HepG2 (cell line): ENCODE results near the gene PCDHB2. TPM values are rescaled to one million over a fixed set of nuclear protein-coding genes. Genes with fewer than 3 reads are reported as not detected.

Source experiments
- ASH2L ChIP-seq: fragments of 300-600, 200-600 bp; sonication (generic); IDR thresholded peaks from 2 replicates; pipeline ENCODE4 v1.7.0; 2017; ENCODE audit warnings: low read depth, mild to moderate bottlenecking, moderate library complexity, mixed read lengths, low read length; ENCODE audit not compliant: insufficient read length
- DNMT1 ChIP-seq: sonication (generic); formaldehyde crosslinking; IDR thresholded peaks from 2 replicates; pipeline ENCODE4 v1.5.1; 2020; ENCODE audit warnings: mild to moderate bottlenecking, missing genetic modification reagents
- ETV5 ChIP-seq: IDR thresholded peaks from 2 replicates; pipeline ENCODE4 v1.6.1; 2018; ENCODE audit warnings: missing biosample characterization, missing genetic modification reagents, inconsistent platforms, borderline replicate concordance
- FOXP1 ChIP-seq, 2 experiments: fragments of 450-650 bp in 1 of 2; IDR thresholded peaks; 2 replicates each; pipeline ENCODE4 v1.6.1; 2017 to 2018; ENCODE audit warnings: antibody characterized with exemption in 1 of 2
- HDAC1 ChIP-seq: sonication (generic); formaldehyde crosslinking; IDR thresholded peaks from 2 replicates; pipeline ENCODE4 v1.5.1; 2020; ENCODE audit warnings: mild to moderate bottlenecking, missing genetic modification reagents
- KDM1A ChIP-seq: IDR thresholded peaks from 2 replicates; pipeline ENCODE4 v1.6.1; 2016; ENCODE audit warnings: missing compliant biosample characterization
- MTF2 ChIP-seq: sonication (generic); formaldehyde crosslinking; IDR thresholded peaks from 2 replicates; pipeline ENCODE4 v1.5.0; 2020; ENCODE audit warnings: missing genetic modification reagents, borderline replicate concordance
- MXI1 ChIP-seq: IDR thresholded peaks from 3 replicates; pipeline ENCODE4 v1.6.1; 2012; ENCODE audit warnings: low read depth, low read length, inconsistent platforms, borderline replicate concordance
- PHF20 ChIP-seq: sonication (generic); formaldehyde crosslinking; IDR thresholded peaks from 2 replicates; pipeline ENCODE4 v1.5.0; 2020; ENCODE audit warnings: mild to moderate bottlenecking, missing genetic modification reagents
- POGZ ChIP-seq: sonication (generic); formaldehyde crosslinking; IDR thresholded peaks from 2 replicates; pipeline ENCODE4 v1.4.0; 2020; ENCODE audit warnings: mild to moderate bottlenecking, missing genetic modification reagents
- SAFB2 ChIP-seq: sonication (generic); formaldehyde crosslinking; IDR thresholded peaks from 2 replicates; pipeline ENCODE4 v1.5.1; 2020; ENCODE audit warnings: missing genetic modification reagents, low read depth, mild to moderate bottlenecking, borderline replicate concordance
- SPEN ChIP-seq: sonication (generic); formaldehyde crosslinking; IDR thresholded peaks from 2 replicates; pipeline ENCODE4 v1.5.1; 2020; ENCODE audit warnings: low read depth, mild to moderate bottlenecking, missing genetic modification reagents
- ZFYVE20 ChIP-seq: sonication (generic); formaldehyde crosslinking; IDR thresholded peaks from 2 replicates; pipeline ENCODE4 v1.8.0; 2023; ENCODE audit warnings: low read depth, mild to moderate bottlenecking, moderate library complexity, missing genetic modification reagents, borderline replicate concordance
- ZKSCAN1 ChIP-seq: fragments of 150-350 bp; IDR thresholded peaks from 2 replicates; pipeline ENCODE4 v1.6.1; 2014; ENCODE audit warnings: low read length
- ZMAT3 ChIP-seq: sonication (generic); formaldehyde crosslinking; conservative IDR thresholded peaks from 2 replicates; pipeline ENCODE4 v1.7.0; 2021; ENCODE audit warnings: missing genetic modification reagents
- ZMYM2 ChIP-seq: sonication (generic); formaldehyde crosslinking; IDR thresholded peaks from 2 replicates; pipeline ENCODE4 v1.8.0; 2022; ENCODE audit warnings: mild to moderate bottlenecking, missing genetic modification reagents
- ZNF101 ChIP-seq: sonication (generic); formaldehyde crosslinking; IDR thresholded peaks from 2 replicates; pipeline ENCODE4 v1.4.0; 2020; ENCODE audit warnings: mild to moderate bottlenecking, low read depth, missing genetic modification reagents, borderline replicate concordance
- ZNF432 ChIP-seq: sonication (generic); formaldehyde crosslinking; IDR thresholded peaks from 2 replicates; pipeline ENCODE4 v1.5.0; 2020; ENCODE audit warnings: missing genetic modification reagents, mild to moderate bottlenecking, borderline replicate concordance
- ZNF644 ChIP-seq: IDR thresholded peaks from 2 replicates; pipeline ENCODE4 v1.6.1; 2016; ENCODE audit warnings: low read depth
- polyA plus RNA-seq, 8 experiments: library from polyadenylated mRNA; depleted of rRNA in 3 of 8; stranded (reverse) in 7 of 8; unstranded in 1 of 8; fragments of >200 nt; fragmentation: Illumina TruSeq in 4 of 8; extraction: Trizol in 4 of 8; gene quantifications; 2 replicates each; pipeline versions ENCODE4 v1.2.1 to v1.2.3, GENCODE V29; 2011 to 2016; ENCODE audit warnings: low read depth in 4 of 8, missing spikeins in 1 of 8, mixed read lengths in 1 of 8; ENCODE audit not compliant: insufficient read depth in 1 of 8
- total RNA-seq, 5 experiments: library from RNA; depleted of rRNA; stranded (reverse); fragments of >200 nt; fragmentation: Illumina TruSeq; extraction: Trizol; gene quantifications; 2 replicates each; pipeline ENCODE4 v1.2.3, GENCODE V29; 2016; ENCODE audit warnings: low read depth in 1 of 5
- TF ChIP-seq, protein P1 (sequence below): sonication (generic); formaldehyde crosslinking; IDR thresholded peaks from 2 replicates; pipeline ENCODE4 v1.4.0; 2020; ENCODE audit warnings: missing genetic modification reagents
- TF ChIP-seq, protein P2 (sequence below): sonication (generic); formaldehyde crosslinking; IDR thresholded peaks from 2 replicates; pipeline ENCODE4 v1.5.1; 2020; ENCODE audit warnings: missing genetic modification reagents, mild to moderate bottlenecking, borderline replicate concordance
- TF ChIP-seq, protein P3 (sequence below): sonication (generic); formaldehyde crosslinking; IDR thresholded peaks from 2 replicates; pipeline ENCODE4 v1.4.0; 2020; ENCODE audit warnings: mild to moderate bottlenecking, low read depth, missing genetic modification reagents
- TF ChIP-seq, protein P4 (sequence below): sonication (generic); formaldehyde crosslinking; IDR thresholded peaks from 2 replicates; pipeline ENCODE4 v1.8.0; 2022; ENCODE audit warnings: mild to moderate bottlenecking, missing genetic modification reagents

PCDHB2 gene
- total and polyA plus RNA-seq, 2 of the 13 experiments (the other 11 are each of a cell fraction or from before 2014, with no cell fraction given): 7.1 to 7.5 TPM

DNA sequence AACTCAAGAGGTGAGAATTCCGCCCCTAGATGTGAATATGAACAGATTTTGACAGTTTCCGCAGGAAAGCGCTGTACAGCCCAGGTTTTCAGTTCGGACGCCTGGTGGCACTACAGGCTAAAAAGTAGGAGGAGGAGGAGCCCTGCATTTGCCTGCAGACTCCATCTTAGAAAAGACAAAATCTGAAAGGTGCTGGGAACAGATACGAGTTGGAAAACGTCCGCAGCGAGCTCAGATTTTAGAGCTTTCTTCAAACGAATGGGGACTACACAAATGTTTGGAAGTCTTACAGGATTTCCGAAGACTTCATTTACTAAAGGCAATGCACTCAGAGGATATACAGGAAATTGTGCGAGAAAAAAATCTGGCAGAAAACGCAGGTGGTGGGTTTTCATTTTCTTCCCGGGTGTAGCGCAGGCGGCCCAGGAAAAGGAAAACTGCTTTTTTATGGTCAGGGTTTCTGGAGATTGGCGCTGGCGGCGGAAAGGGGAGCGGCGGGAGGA is 9.9 kb upstream of the PCDHB2 start (continued):
- no peak for TF ChIP-seq ZMYM2 (CRISPR knock-in tag)
- peak; percentile 37 for TF ChIP-seq ASH2L
- TF ChIP-seq ZNF644: no peak
- TF ChIP-seq PHF20 (CRISPR knock-in tag): no peak
- no peak for TF ChIP-seq MXI1
- TF ChIP-seq MTF2: no peak
- no peak for TF ChIP-seq ZFYVE20 (CRISPR knock-in tag)
- TF ChIP-seq KDM1A (CRISPR knock-in tag): no peak
- no peak for TF ChIP-seq DNMT1 (CRISPR knock-in tag)
- no peak for TF ChIP-seq ZMAT3 (CRISPR knock-in tag)
- TF ChIP-seq FOXP1 (IDR thresholded peaks at IDR 0.05): no peak
- TF ChIP-seq FOXP1 (CRISPR knock-in tag; IDR thresholded peaks at IDR 0.05): no peak
- no peak for TF ChIP-seq ZKSCAN1
- peak; percentile 43; the same call in 1 of the 2 replicates for TF ChIP-seq POGZ
- TF ChIP-seq, protein P1, sequence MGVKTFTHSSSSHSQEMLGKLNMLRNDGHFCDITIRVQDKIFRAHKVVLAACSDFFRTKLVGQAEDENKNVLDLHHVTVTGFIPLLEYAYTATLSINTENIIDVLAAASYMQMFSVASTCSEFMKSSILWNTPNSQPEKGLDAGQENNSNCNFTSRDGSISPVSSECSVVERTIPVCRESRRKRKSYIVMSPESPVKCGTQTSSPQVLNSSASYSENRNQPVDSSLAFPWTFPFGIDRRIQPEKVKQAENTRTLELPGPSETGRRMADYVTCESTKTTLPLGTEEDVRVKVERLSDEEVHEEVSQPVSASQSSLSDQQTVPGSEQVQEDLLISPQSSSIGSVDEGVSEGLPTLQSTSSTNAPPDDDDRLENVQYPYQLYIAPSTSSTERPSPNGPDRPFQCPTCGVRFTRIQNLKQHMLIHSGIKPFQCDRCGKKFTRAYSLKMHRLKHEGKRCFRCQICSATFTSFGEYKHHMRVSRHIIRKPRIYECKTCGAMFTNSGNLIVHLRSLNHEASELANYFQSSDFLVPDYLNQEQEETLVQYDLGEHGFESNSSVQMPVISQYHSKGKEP (CRISPR knock-in tag): no peak
- no peak for TF ChIP-seq HDAC1
- TF ChIP-seq, protein P2, sequence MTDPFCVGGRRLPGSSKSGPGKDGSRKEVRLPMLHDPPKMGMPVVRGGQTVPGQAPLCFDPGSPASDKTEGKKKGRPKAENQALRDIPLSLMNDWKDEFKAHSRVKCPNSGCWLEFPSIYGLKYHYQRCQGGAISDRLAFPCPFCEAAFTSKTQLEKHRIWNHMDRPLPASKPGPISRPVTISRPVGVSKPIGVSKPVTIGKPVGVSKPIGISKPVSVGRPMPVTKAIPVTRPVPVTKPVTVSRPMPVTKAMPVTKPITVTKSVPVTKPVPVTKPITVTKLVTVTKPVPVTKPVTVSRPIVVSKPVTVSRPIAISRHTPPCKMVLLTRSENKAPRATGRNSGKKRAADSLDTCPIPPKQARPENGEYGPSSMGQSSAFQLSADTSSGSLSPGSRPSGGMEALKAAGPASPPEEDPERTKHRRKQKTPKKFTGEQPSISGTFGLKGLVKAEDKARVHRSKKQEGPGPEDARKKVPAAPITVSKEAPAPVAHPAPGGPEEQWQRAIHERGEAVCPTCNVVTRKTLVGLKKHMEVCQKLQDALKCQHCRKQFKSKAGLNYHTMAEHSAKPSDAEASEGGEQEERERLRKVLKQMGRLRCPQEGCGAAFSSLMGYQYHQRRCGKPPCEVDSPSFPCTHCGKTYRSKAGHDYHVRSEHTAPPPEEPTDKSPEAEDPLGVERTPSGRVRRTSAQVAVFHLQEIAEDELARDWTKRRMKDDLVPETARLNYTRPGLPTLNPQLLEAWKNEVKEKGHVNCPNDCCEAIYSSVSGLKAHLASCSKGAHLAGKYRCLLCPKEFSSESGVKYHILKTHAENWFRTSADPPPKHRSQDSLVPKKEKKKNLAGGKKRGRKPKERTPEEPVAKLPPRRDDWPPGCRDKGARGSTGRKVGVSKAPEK (CRISPR knock-in tag): no peak
- TF ChIP-seq, protein P3, sequence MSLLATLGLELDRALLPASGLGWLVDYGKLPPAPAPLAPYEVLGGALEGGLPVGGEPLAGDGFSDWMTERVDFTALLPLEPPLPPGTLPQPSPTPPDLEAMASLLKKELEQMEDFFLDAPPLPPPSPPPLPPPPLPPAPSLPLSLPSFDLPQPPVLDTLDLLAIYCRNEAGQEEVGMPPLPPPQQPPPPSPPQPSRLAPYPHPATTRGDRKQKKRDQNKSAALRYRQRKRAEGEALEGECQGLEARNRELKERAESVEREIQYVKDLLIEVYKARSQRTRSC: no peak
- TF ChIP-seq ZNF432 (CRISPR knock-in tag): no peak
- TF ChIP-seq SPEN (CRISPR knock-in tag): no peak
- TF ChIP-seq, protein P4, sequence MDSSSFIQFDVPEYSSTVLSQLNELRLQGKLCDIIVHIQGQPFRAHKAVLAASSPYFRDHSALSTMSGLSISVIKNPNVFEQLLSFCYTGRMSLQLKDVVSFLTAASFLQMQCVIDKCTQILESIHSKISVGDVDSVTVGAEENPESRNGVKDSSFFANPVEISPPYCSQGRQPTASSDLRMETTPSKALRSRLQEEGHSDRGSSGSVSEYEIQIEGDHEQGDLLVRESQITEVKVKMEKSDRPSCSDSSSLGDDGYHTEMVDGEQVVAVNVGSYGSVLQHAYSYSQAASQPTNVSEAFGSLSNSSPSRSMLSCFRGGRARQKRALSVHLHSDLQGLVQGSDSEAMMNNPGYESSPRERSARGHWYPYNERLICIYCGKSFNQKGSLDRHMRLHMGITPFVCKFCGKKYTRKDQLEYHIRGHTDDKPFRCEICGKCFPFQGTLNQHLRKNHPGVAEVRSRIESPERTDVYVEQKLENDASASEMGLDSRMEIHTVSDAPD: no peak
- no peak for TF ChIP-seq SAFB2 (CRISPR knock-in tag)
- TF ChIP-seq ETV5 (CRISPR knock-in tag): no peak
- TF ChIP-seq ZNF101: no peak
